SK-N-DZ (cell line): ENCODE results near the gene PILRA.
"Not testable (repeated sequence)": the region's sequence is repeated elsewhere in the genome, so short reads cannot be mapped to it uniquely, and the experiment has no call there.

Experiments used
- DNase-seq: peaks from one replicate; pipeline ENCODE4 v3.0.0-alpha.2; 2015; ENCODE audit warnings: low spot score

PILRA gene

DNA sequence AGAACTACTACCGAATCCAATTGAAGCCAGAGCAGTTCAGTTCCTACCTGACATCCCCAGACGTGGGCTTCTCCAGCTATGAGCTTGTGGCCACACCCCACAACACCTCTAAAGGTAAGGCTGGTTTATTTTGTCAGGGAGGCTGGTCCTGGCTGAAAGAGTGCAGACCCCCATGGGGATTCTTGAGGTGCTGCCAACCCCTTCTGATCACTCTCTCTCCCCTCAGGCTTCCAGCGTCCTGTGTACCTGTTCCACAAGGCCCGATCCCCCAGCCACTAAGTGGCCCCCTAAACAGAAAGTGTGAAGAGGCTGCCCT, 59.9 kb downstream of the PILRA start:
- no peak for DNase-seq

- no peak for DNase-seq
These were observed 60.5 kb downstream of the PILRA start for GRCh38 chr7:100433592-100434296.

GRCh38 chr7:100434297-100435144, 61.2 kb downstream of the PILRA start:
- no peak for DNase-seq

GRCh38 chr7:100435401-100436304, 62.4 kb downstream of the PILRA start:
- no peak for DNase-seq

DNA sequence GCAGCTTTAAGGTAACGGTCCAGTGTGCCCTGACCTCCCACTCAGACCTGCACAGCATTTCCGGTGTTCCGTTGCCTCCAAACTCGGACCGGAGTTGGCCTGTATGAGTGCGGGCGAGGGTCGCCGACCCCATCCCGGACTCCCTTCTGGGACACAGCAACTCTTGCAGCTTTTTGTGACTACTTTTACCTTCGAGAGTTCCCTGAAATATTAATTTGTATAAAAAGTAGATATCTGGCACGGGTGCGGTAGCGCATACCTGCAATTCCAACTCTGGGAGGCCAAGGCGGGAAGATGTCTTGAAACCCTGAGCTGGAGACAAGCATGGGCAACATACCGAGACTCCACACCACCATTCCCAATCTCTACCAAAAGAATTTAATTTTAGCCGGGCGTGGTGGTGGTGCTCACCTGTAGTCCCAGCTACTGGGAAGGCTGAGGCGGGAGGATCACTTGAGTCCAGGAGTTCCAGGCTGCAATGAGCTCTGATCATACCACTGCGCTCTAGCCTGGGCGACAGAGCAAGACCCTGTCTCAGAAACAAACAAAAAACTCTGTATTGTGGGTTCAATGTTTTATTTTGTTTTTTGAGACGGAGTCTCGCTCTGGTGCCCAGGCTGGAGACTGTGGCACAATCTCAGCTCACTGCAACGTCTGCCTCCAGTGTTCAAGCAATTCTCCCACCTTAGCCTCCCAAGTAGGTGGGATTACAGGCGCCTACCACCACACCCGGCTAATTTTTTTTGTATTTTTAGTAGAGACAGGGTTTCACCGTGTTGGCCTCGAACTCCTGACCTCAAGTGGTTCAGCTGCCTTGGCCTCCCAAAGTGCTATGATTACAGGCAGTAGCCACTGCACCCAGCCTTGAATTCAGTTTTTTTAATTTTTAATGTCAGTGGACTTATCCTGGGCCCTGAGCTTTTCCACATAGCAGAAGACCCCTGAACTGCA, 64.1 kb downstream of the PILRA start:
- no peak for DNase-seq

GRCh38 chr7:100438172-100438571, 64.9 kb downstream of the PILRA start:
- DNase-seq = no peak

DNA sequence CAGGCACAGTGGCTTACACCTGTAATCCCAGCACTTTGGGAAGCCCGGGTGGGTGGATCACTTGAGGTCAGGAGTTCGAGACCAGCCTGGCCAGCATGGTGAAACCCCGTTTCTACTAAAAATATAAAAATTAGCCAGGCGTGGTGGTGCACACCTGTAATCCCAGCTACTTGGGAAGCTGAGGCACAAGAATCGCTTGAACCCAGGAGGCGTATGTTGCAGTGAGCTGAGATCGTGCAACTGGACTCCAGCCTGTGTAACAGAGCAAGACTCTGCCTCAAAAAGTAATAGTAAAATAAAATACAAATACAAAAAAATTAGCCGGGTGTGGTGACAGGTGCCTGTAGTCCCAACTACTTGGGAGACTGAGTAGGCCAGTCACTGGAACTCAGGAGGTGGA, 65.4 kb downstream of the PILRA start:
- DNase-seq = not testable (repeated sequence)

- not testable (repeated sequence) for DNase-seq
These were observed 66.0 kb downstream of the PILRA start for GRCh38 chr7:100439244-100439643.

DNA sequence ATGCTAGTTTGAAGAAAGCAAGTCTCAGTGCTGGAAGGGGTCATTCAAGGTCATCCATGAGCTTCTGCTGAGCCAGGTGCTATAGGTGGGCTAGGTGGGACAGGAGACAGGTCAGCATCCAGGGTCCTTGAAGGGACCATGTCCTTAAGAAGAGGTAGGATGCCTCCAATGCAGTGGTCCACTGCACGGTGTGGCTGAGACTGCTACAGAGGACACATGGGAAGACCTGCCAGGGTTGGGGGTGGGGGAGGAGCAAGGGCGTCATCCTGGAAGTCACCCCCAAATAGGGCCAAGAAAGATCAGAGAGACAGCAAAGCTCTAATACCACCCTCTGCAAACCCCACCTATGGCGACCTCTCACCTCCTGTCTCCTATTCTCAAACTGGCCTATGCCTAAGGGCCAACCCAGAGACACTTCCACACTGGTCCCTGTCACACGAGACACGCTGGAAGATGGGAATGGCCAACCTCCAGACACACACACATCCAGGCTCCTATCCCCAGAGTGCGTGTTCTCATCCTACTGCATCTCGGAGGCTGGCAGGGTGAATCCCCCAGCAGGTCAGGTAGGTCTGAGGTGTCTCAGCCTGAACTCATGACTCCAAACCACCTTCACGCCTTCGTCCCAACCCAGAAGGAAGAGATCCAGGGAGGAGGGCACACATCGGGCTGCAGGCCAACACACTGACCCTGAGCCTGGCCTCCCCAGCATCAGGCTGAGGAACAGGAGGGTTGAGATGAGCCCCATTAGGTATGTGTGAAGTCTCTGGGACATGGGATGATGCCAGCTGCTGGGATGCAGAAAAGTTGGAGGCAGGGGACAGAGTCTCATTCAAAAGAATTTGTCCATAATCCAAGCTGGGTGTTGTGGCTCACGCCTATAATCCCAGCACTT, 68.6 kb downstream of the PILRA start:
- DNase-seq = no peak

DNA sequence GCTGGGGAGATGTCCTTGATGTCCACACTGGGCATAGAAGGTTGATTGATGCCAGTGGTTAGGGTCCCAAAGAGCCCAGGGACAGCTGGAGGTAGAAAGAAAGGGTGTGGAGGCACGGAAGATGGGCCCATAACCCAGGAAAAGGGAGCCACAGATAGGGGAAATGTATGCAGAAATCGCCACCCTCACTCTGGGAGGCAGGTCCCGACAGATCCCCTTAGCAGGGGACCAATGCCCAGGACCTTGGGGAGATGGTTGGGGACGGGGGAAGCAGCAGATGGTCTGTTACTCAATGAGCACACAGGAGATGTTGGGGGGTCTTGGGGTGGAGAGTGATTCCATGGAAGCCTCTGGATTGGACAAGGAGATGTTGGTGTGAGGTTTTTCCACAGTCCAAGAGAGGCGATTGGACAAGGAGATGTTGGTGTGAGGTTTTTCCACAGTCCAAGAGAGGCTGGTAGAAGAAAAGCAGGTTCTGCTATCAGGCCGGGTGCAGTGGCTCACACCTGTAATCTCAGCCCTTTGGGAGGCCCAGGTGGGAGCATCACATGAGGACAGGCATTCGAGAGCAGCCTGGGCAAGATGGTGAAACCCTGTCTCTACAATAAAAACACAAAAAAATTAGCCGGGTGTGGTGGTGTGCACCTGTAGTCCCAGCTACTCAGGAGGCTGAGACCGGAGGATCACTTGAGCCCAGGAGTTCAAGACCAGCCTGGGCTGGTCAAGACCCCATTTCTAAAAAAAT, 70.0 kb downstream of the PILRA start:
- no peak for DNase-seq

DNA sequence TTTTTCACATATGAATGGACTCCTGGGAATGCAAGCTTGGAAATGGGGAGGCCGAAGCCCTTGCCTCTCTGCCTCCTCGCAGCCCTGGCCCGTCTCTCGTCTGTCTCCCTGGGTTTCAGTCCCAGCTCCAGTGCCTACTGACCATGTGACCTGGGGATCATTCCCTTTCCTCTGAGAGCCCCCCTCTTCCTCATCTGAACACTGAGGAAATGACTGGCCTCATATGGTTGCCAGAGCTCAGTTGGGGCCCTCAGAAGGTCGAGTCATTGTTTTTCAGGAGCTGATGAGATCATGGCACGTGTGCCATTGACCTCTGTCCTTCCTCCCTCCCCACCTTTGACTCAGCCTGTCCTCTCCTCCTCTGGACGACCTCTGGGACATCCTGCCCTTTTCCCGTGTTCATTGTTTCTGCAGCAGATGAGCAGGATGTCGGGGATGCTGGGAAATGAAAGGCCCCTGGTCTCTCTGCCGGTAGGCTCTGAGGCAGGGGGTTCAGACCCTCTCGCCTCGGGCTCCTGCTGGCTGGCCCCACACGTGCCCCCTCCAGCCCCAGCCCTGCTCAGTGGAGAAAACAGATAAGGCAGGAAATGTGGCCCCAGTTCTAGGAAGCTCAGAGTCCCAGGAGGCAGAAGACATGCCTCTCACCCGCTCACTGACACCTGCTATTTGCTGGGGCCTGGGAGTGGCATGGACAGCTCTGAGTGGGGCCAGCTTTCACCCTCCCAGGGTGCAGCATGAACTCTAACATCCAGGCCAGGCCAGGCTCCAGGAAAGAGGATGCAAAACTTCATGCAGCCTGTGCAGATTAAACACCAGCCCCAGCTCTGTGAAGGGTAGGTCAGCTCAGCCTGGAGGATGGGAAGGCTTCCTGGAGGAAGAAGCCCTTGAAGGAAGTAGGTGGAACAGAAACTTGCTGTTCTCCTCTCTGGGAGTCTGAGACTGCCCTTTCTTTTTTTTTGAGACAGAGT, 71.3 kb downstream of the PILRA start:
- no peak for DNase-seq

DNA sequence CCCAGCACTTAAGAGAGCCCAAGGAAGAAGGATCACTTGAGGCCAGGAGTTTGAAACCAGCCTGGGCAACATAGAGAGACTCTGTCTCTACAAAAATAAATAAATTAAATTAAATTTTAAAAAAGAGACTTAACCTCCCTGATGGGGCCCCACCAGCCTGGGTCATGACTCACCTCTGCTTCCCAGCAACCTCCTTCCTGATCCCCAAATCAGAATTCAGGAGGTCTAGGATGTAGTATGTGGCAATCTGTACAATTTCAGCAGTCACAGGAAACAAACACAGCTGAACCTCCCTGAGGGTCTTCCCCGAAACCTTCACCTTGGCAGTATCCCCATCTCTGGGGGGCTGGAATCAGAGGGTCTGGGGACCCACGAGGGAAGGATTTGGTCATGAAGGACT, 72.8 kb downstream of the PILRA start:
- DNase-seq = no peak

DNA sequence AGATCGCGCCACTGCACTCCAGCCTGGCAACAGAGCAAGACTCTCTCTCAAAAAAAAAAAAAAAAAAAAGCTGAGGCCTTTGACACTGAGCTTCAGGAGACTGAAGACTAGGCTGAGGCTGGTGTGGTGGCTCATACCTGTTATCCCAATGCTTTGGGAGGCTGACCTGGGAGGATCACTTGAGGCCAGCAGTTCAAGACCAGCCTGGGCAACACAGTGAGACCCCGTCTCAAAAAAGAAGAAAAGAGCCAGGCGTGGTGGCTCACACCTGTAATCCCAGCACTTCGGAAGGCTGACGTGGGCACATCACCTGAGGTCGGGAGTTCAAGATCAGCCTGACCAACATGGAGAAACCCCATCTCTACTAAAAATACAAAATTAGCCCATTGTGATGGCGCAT, 74.1 kb downstream of the PILRA start:
- DNase-seq = not testable (repeated sequence)

DNA sequence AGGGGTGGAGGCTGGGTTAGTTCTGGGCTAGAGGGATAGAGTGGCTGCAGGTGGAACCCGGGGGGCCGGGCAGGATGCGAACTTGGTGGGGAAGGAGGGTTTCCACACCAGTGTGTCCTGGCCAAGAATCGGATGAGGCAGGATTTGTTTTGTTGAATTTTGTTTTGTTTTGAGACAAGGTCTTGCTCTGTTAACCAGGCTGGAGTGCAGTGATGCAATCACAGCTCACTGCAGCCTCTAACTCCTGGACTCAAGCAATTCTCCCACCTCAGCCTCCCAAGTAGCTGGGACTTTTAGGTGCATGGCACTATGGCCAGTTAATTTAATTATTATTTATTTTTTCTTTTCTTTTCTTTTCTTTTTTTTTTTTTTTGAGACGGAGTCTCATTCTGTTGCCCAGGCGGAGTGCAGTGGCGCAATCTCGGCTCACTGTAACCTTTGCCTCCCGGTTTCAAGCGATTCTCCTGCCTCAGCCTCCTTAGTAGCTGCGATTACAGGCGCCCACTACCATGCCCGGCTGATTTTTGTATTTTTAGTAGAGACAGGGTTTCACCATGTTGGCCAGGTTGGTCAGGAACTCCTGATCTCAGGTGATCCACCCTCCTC, 76.0 kb downstream of the PILRA start:
- no peak for DNase-seq
